ENCODE results near the gene NEDD1.

GRCh38 chr12:96982671-96983070 is 75.6 kb downstream of the NEDD1 start:
- TF ChIP-seq CTCF (IDR thresholded peaks at IDR 0.05) (no peak), POLR2A (IDR thresholded peaks at IDR 0.05) (no peak)

Data from Peyer's patch (tissue), 4 donors.